ENCODE data around the gene CSAD. TPM values are rescaled to one million over a fixed set of nuclear protein-coding genes. Genes with fewer than 3 reads are reported as not detected.

CSAD gene
- total and polyA plus RNA-seq, 2 of the 13 experiments (the other 11 are each of a cell fraction or from before 2014, with no cell fraction given), result 7.2 to 23.5 TPM

- Histone ChIP-seq H4K20me1 (ENCODE audit: insufficient read depth, low read length) (no peaks in the 10 kb centered on the region), H3K4me1 (ENCODE audit: insufficient read depth, low read length) (peaks cover 41% of the 10 kb centered on the region), H3K79me2 (ENCODE audit: insufficient read depth, low read length) (no peaks in the 10 kb centered on the region), H3K27ac (ENCODE audit: extremely low read length, insufficient read depth, low read length) (no peak overlapping the region), H3K4me3 (replicated peaks in 1 of 3; ENCODE audit: insufficient read depth in 1 of 3, low read depth in 2 of 3, low read length in 3 of 3) (no peak overlapping the region), H3K4me2 (ENCODE audit: low read depth, low read length) (no peak overlapping the region), H3K36me3 (replicated peaks in 1 of 2; ENCODE audit: control insufficient read depth in 1 of 2, insufficient read depth in 2 of 2, low read length in 2 of 2) (no peaks in the 10 kb centered on the region), H3K9ac (ENCODE audit: insufficient read depth, low read depth, low read length) (no peak overlapping the region), H2AFZ (ENCODE audit: low read length) (no peak overlapping the region), H3K9me3 (ENCODE audit: low read length) (no peaks in the 10 kb centered on the region), H3K27me3 (ENCODE audit: control insufficient read depth in 1 of 2, insufficient read depth in 2 of 2, low read length in 2 of 2) (peaks cover 10 to 52% of the 10 kb centered on the region in 2 experiments)
- no peak for ATAC-seq
- WGBS (ENCODE audit: low lambda C conversion rate), result 19% methylated on average over 8 of the region's 10 CpGs
- in situ Hi-C loops (cut with HindIII; ENCODE audit: extremely low pct_ligation_motif_present, low pct_unique_long_range_greater_than_20kb), result no loop called here
- ChIA-PET POLR2A (interaction anchor here (2.5 kb wide), 1 partner anchor 10 kb away, joined by 7 read pairs; no protein-coding TSS in a partner anchor), CTCF (ENCODE audit: low intra/inter-chr PET ratio, low total read pairs) (no interaction called here)
- BruUV-seq (replicated peaks), result no TSS peak
- FAIRE-seq, result no peak
- TF ChIP-seq PATZ1 (CRISPR knock-in tag; IDR thresholded peaks at IDR 0.05) (no peak), HNRNPL (IDR thresholded peaks at IDR 0.05; ENCODE audit: low read depth, low read length) (peak; percentile 98), TCF7L2 (IDR thresholded peaks at IDR 0.05; ENCODE audit: low read depth, low read length) (no peak), ZNF839 (CRISPR knock-in tag; IDR thresholded peaks at IDR 0.05; ENCODE audit: borderline replicate concordance) (no peak), DBP (CRISPR knock-in tag; IDR thresholded peaks at IDR 0.05; ENCODE audit: not compliant biosample characterization) (no peak)
- DNase-seq (ENCODE audit: low spot score), result no peak
- intact Hi-C loops (cut with micrococcal nuclease; ENCODE audit: unreplicated experiment), result no loop called here
Measured at GRCh38 chr12:53230108-53230845, 49.6 kb upstream of the CSAD start.

Measured in HepG2 (cell line).